WTC11 (cell line): Measurements from ENCODE around the gene ATF4. TPM values are rescaled to one million over a fixed set of nuclear protein-coding genes. Genes with fewer than 3 reads are reported as not detected.

Experiments
- ATAC-seq: fragments of 200-7000 bp; cut with Tn5 transposase; 2 replicates; pipeline ENCODE4 v1.10.0; 2021; ENCODE audit warnings: mild to moderate bottlenecking, moderate library complexity
- CTCF ChIA-PET: fragments of 300-600 bp; sonication (Branson Sonifier 250); formaldehyde crosslinking; loops from one replicate; lab custom pipeline; 2021; ENCODE audit warnings: antibody characterized with exemption; lab: Charles Lee
- POLR2A ChIA-PET: fragments of 350-600 bp; sonication (Branson Sonifier 250); formaldehyde crosslinking; loops from one replicate; lab custom pipeline; 2021; ENCODE audit warnings: antibody characterized with exemption; lab: Charles Lee
- DNase-seq: peaks from one replicate; pipeline ENCODE4 v3.0.0; 2021; ENCODE audit warnings: low spot score
- H3K27ac Mint-ChIP-seq: 2 replicates; pipeline ENCODE4 v1.8.0; 2021; ENCODE audit warnings: mixed read lengths
- H3K27me3 Mint-ChIP-seq: 2 replicates; pipeline ENCODE4 v1.8.0; 2021; ENCODE audit warnings: low read depth, mild to moderate bottlenecking, moderate library complexity, mixed read lengths
- H3K36me3 Mint-ChIP-seq: 2 replicates; pipeline ENCODE4 v1.8.0; 2021; ENCODE audit warnings: mixed read lengths
- H3K4me1 Mint-ChIP-seq: 2 replicates; pipeline ENCODE4 v1.8.0; 2022; ENCODE audit warnings: mixed read lengths
- H3K4me3 Mint-ChIP-seq: 2 replicates; pipeline ENCODE4 v1.8.0; 2021; ENCODE audit warnings: mild to moderate bottlenecking, moderate library complexity, mixed read lengths
- H3K9me3 Mint-ChIP-seq: 2 replicates; pipeline ENCODE4 v1.8.0; 2021; ENCODE audit warnings: mixed read lengths
- CREB1 ChIP-seq: sonication (generic); formaldehyde crosslinking; IDR thresholded peaks from 2 replicates; pipeline ENCODE4 v1.8.0; 2023; ENCODE audit warnings: mild to moderate bottlenecking, missing genetic modification reagents
- HMGA2 ChIP-seq: fragments of 250-450 bp; sonication (Bioruptor Pico); IDR thresholded peaks from 2 replicates; pipeline ENCODE4 v1.4.0; 2021; ENCODE audit warnings: mild to moderate bottlenecking, moderate library complexity
- IRF2 ChIP-seq: sonication (generic); formaldehyde crosslinking; IDR thresholded peaks from 2 replicates; pipeline ENCODE4 v1.8.0; 2022; ENCODE audit warnings: low read depth, missing genetic modification reagents, borderline replicate concordance
- JAZF1 ChIP-seq: fragments of 250-450 bp; sonication (Bioruptor Pico); IDR thresholded peaks from 2 replicates; pipeline ENCODE4 v1.9.0; 2021; ENCODE audit warnings: moderate library complexity, mild to moderate bottlenecking, inconsistent platforms
- MXD4 ChIP-seq: fragments of 250-450 bp; sonication (Bioruptor Pico); IDR thresholded peaks from 2 replicates; pipeline ENCODE4 v1.8.0; 2021; ENCODE audit warnings: mild to moderate bottlenecking, moderate library complexity, borderline replicate concordance
- MYBL2 ChIP-seq: sonication (generic); formaldehyde crosslinking; IDR thresholded peaks from 2 replicates; pipeline ENCODE4 v1.8.1; 2023; ENCODE audit warnings: mild to moderate bottlenecking, moderate library complexity, missing genetic modification reagents
- NR1H2 ChIP-seq: sonication (generic); formaldehyde crosslinking; IDR thresholded peaks from 2 replicates; pipeline ENCODE4 v1.9.0; 2021; ENCODE audit warnings: mild to moderate bottlenecking, moderate library complexity, missing genetic modification reagents
- NR2C2 ChIP-seq: sonication (generic); formaldehyde crosslinking; IDR thresholded peaks from 2 replicates; pipeline ENCODE4 v1.8.0; 2022; ENCODE audit warnings: mild to moderate bottlenecking, missing genetic modification reagents
- RELA ChIP-seq: sonication (generic); formaldehyde crosslinking; IDR thresholded peaks from 2 replicates; pipeline ENCODE4 v1.8.1; 2022; ENCODE audit warnings: missing genetic modification reagents, mild to moderate bottlenecking, borderline replicate concordance
- RORB ChIP-seq: fragments of 250-450 bp; sonication (Bioruptor Pico); IDR thresholded peaks from 2 replicates; pipeline ENCODE4 v1.9.0; 2021; ENCODE audit warnings: mild to moderate bottlenecking
- SOX15 ChIP-seq: fragments of 250-450 bp; sonication (Bioruptor Pico); IDR thresholded peaks from 2 replicates; pipeline ENCODE4 v1.9.0; 2021; ENCODE audit warnings: mild to moderate bottlenecking
- TCF7 ChIP-seq: sonication (generic); formaldehyde crosslinking; IDR thresholded peaks from 2 replicates; pipeline ENCODE4 v1.8.0; 2022; ENCODE audit warnings: mild to moderate bottlenecking, low read depth, missing genetic modification reagents, moderate library complexity
- TEAD4 ChIP-seq: sonication (generic); formaldehyde crosslinking; IDR thresholded peaks from 2 replicates; pipeline ENCODE4 v1.8.0; 2022; ENCODE audit warnings: mild to moderate bottlenecking, missing genetic modification reagents
- ZNF219 ChIP-seq: sonication (generic); formaldehyde crosslinking; IDR thresholded peaks from 2 replicates; pipeline ENCODE4 v1.8.0; 2023; ENCODE audit warnings: missing genetic modification reagents, mild to moderate bottlenecking, borderline replicate concordance
- ZNF232 ChIP-seq: sonication (generic); formaldehyde crosslinking; IDR thresholded peaks from 2 replicates; pipeline ENCODE4 v1.8.0; 2022; ENCODE audit warnings: mild to moderate bottlenecking, missing genetic modification reagents
- ZNF416 ChIP-seq: fragments of 250-450 bp; sonication (Bioruptor Pico); IDR thresholded peaks from 2 replicates; pipeline ENCODE4 v1.9.0; 2021; ENCODE audit warnings: mild to moderate bottlenecking, inconsistent platforms
- ZNF671 ChIP-seq: fragments of 250-450 bp; sonication (Bioruptor Pico); IDR thresholded peaks from 2 replicates; pipeline ENCODE4 v1.8.0; 2021; ENCODE audit warnings: mild to moderate bottlenecking
- total RNA-seq: library from RNA; stranded (reverse); gene quantifications from 3 replicates; pipeline ENCODE4 v1.2.3, GENCODE V29; 2021
- TF ChIP-seq, protein P1 (sequence below): fragments of 200-600 bp; IDR thresholded peaks from 2 replicates; pipeline ENCODE4 v1.8.0; 2022; ENCODE audit warnings: antibody characterized with exemption
- TF ChIP-seq, protein P2 (sequence below): sonication (generic); formaldehyde crosslinking; IDR thresholded peaks from 2 replicates; pipeline ENCODE4 v1.8.0; 2022; ENCODE audit warnings: mild to moderate bottlenecking, missing genetic modification reagents
- TF ChIP-seq, protein P3 (sequence below): fragments of 250-450 bp; sonication (Bioruptor Pico); IDR thresholded peaks from 2 replicates; pipeline ENCODE4 v1.8.0; 2021; ENCODE audit warnings: mild to moderate bottlenecking
- TF ChIP-seq, protein P4 (sequence below): sonication (generic); formaldehyde crosslinking; IDR thresholded peaks from 2 replicates; pipeline ENCODE4 v1.8.1; 2022; ENCODE audit warnings: mild to moderate bottlenecking, missing genetic modification reagents, moderate library complexity, borderline replicate concordance

The ATF4 gene
- total RNA-seq, 1 experiment from 2014 or later: 460 TPM

DNA sequence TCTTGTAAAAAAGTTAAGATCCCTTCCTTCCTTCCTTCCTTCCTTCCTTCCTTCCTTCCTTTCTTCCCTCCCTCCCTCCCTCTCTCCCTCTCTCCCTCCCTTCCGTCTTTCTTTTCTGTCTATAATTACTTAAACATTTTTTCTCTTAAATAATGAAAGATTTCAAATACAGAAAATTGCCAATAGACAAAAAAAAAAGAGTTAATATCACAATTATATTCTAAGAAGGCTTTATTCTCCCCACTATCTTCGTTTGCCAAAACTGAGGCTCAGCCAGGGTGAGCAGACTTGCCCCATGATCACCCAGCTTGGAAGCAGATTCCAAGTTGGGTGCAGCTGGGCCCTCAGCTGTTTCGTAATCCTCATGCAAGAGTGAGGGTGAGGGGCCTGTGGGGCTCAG lies 49.9 kb downstream of the ATF4 start (continued):
- TF ChIP-seq TEAD4 (CRISPR knock-in tag) (no peak), ZNF219 (CRISPR knock-in tag) (no peak), RELA (CRISPR knock-in tag) (no peak), ZNF671 (CRISPR knock-in tag) (no peak), HMGA2 (CRISPR knock-in tag) (no peak), TCF7 (CRISPR knock-in tag) (no peak)
- TF ChIP-seq, protein P1, sequence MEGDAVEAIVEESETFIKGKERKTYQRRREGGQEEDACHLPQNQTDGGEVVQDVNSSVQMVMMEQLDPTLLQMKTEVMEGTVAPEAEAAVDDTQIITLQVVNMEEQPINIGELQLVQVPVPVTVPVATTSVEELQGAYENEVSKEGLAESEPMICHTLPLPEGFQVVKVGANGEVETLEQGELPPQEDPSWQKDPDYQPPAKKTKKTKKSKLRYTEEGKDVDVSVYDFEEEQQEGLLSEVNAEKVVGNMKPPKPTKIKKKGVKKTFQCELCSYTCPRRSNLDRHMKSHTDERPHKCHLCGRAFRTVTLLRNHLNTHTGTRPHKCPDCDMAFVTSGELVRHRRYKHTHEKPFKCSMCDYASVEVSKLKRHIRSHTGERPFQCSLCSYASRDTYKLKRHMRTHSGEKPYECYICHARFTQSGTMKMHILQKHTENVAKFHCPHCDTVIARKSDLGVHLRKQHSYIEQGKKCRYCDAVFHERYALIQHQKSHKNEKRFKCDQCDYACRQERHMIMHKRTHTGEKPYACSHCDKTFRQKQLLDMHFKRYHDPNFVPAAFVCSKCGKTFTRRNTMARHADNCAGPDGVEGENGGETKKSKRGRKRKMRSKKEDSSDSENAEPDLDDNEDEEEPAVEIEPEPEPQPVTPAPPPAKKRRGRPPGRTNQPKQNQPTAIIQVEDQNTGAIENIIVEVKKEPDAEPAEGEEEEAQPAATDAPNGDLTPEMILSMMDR: no peak
- TF ChIP-seq, protein P2, sequence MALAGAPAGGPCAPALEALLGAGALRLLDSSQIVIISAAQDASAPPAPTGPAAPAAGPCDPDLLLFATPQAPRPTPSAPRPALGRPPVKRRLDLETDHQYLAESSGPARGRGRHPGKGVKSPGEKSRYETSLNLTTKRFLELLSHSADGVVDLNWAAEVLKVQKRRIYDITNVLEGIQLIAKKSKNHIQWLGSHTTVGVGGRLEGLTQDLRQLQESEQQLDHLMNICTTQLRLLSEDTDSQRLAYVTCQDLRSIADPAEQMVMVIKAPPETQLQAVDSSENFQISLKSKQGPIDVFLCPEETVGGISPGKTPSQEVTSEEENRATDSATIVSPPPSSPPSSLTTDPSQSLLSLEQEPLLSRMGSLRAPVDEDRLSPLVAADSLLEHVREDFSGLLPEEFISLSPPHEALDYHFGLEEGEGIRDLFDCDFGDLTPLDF (CRISPR knock-in tag): no peak
- TF ChIP-seq, all 79 proteins: peak for 0

DNA sequence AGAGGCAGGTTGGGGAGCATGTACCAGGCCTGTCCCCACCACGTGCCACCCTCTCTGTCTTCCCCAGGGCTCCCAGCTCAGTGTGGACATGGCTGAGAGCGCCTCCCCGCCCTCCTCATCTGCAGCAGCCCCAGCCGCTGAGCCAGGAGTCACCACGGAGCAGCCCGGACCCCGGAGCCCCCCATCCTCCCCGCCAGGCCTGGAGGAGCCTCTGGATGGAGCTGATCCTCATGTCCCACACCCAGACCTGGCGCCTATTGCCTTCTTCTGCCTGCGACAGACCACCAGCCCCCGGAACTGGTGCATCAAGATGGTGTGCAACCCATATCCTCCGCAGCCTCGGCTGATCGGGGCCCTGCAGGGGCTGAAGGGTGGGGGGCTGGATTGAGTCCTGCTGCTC lies 50.3 kb downstream of the ATF4 start, which contains the start of gene CACNA1I:
CACNA1I (plus strand) TSS at position 89 of the 400 bp plus-strand sequence; CDS start at position 89, 0 bp downstream.
- no peaks in the 10 kb centered on the region for H3K36me3 Mint-ChIP-seq
- TF ChIP-seq JAZF1 (CRISPR knock-in tag): no peak
- no peak for TF ChIP-seq MXD4 (CRISPR knock-in tag)
- TF ChIP-seq, protein P3, sequence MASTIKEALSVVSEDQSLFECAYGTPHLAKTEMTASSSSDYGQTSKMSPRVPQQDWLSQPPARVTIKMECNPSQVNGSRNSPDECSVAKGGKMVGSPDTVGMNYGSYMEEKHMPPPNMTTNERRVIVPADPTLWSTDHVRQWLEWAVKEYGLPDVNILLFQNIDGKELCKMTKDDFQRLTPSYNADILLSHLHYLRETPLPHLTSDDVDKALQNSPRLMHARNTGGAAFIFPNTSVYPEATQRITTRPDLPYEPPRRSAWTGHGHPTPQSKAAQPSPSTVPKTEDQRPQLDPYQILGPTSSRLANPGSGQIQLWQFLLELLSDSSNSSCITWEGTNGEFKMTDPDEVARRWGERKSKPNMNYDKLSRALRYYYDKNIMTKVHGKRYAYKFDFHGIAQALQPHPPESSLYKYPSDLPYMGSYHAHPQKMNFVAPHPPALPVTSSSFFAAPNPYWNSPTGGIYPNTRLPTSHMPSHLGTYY (CRISPR knock-in tag): no peak
- TF ChIP-seq, all 79 proteins: peak for 0
- POLR2A ChIA-PET: no interaction called here
- DNase-seq: no peak
- H3K27ac Mint-ChIP-seq: no peak within 1 kb of the TSS
- CTCF ChIA-PET: interaction anchor here (1.6 kb wide), 1 partner anchor 36 kb away, joined by 8 read pairs; no protein-coding TSS in a partner anchor
- ATAC-seq: no peak
- H3K27me3 Mint-ChIP-seq: no peaks in the 10 kb centered on the region; the same call in 1 of the 2 replicates
- peaks cover 4% of the 10 kb centered on the region for H3K9me3 Mint-ChIP-seq
- peaks cover 4% of the 10 kb centered on the region; the same call in 1 of the 2 replicates for H3K4me1 Mint-ChIP-seq
- H3K4me3 Mint-ChIP-seq: no peak within 1 kb of the TSS

DNA sequence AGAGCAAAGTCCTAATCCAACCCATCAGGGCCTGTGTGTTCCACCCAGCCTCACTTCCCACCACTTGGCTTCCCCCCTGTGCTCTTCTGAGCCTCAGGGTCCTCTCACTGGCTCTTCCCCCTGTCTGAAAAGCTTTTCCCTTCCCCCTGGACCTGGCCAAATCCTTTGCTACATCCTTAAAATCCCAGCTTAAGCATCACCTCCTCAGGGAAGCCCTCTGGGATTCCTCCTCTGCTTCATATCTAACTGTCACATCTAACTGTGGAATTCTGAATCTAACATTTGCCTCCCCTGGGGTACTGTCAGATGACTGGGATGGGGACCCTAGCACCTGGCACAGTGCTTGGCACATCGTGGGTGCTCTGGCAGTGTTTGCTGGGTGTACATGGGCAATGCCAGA lies 51.2 kb downstream of the ATF4 start:
- CTCF ChIA-PET: interaction anchor here (1.6 kb wide), 1 partner anchor 37 kb away, joined by 8 read pairs; no protein-coding TSS in a partner anchor

More for the DNA sequence above, 51.2 kb downstream of the ATF4 start:
- H3K27ac Mint-ChIP-seq: no peak overlapping the region; the same call in 1 of the 2 replicates
- no peaks in the 10 kb centered on the region for H3K36me3 Mint-ChIP-seq
- TF ChIP-seq MYBL2 (CRISPR knock-in tag) (no peak), NR1H2 (CRISPR knock-in tag) (no peak), ZNF671 (CRISPR knock-in tag) (no peak), ZNF219 (CRISPR knock-in tag) (no peak), SOX15 (CRISPR knock-in tag) (no peak), CREB1 (CRISPR knock-in tag) (no peak), ZNF416 (CRISPR knock-in tag) (no peak), ZNF232 (CRISPR knock-in tag) (no peak), IRF2 (CRISPR knock-in tag) (no peak), RORB (no peak), NR2C2 (CRISPR knock-in tag) (no peak)
- TF ChIP-seq, protein P4, sequence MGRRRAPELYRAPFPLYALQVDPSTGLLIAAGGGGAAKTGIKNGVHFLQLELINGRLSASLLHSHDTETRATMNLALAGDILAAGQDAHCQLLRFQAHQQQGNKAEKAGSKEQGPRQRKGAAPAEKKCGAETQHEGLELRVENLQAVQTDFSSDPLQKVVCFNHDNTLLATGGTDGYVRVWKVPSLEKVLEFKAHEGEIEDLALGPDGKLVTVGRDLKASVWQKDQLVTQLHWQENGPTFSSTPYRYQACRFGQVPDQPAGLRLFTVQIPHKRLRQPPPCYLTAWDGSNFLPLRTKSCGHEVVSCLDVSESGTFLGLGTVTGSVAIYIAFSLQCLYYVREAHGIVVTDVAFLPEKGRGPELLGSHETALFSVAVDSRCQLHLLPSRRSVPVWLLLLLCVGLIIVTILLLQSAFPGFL (CRISPR knock-in tag): no peak
- no peak overlapping the region for H3K4me3 Mint-ChIP-seq
- DNase-seq (no peak), ATAC-seq (no peak)
- no peaks in the 10 kb centered on the region for H3K27me3 Mint-ChIP-seq
- peaks cover 4% of the 10 kb centered on the region; the same call in 1 of the 2 replicates for H3K4me1 Mint-ChIP-seq
- POLR2A ChIA-PET: interaction anchor here (0.6 kb wide), 1 partner anchor 8 kb away, joined by 3 read pairs; no protein-coding TSS in a partner anchor
- no peaks in the 10 kb centered on the region for H3K9me3 Mint-ChIP-seq

Other genes with a start within 250 kb of the ATF4 start
- gene RPL3, start 200.9 kb upstream of the ATF4 start, total RNA-seq: 3,009 to 3,279 TPM (median 3,249 TPM) in 3 replicates
- gene SYNGR1, start 170.6 kb upstream of the ATF4 start, total RNA-seq: 26.5 to 35.3 TPM (median 28.7 TPM) in 3 replicates
- 36.8 to 38.3 TPM (median 38.0 TPM) in 3 replicates for gene TAB1, start 120.8 kb upstream of the ATF4 start, total RNA-seq
- gene MGAT3, start 63.5 kb upstream of the ATF4 start, total RNA-seq: 10.3 to 11.4 TPM (median 11.4 TPM) in 3 replicates
- gene MIEF1, start 18.3 kb upstream of the ATF4 start, total RNA-seq: 31.5 to 38.7 TPM (median 31.9 TPM) in 3 replicates
- 88.9 to 102 TPM (median 89.0 TPM) in 3 replicates for gene RPS19BP1, start 12.2 kb downstream of the ATF4 start, total RNA-seq
- 2.1 to 2.9 TPM (median 2.3 TPM) in 3 replicates for gene CACNA1I, start 50.2 kb downstream of the ATF4 start, total RNA-seq